HG03039 (cell line): ENCODE results near the gene SMYD3.

Experiments used
- ATAC-seq: cut with Tn5 transposase; IDR thresholded peaks from one replicate; pipeline ENCODE4 v1.9.1; 2021; ENCODE audit warnings: mild to moderate bottlenecking, moderate library complexity; ENCODE audit not compliant: unreplicated experiment

The SMYD3 gene

GRCh38 chr1:245937316-245938045, 569.6 kb downstream of the SMYD3 start:
- ATAC-seq, result no peak

- ATAC-seq, result no peak
Observed at GRCh38 chr1:245934409-245934808, 572.7 kb downstream of the SMYD3 start.

GRCh38 chr1:245933431-245934045, 573.5 kb downstream of the SMYD3 start:
- no peak for ATAC-seq

- no peak for ATAC-seq
Observed at GRCh38 chr1:245932302-245932972, 574.6 kb downstream of the SMYD3 start.

GRCh38 chr1:245931450-245931849, 575.6 kb downstream of the SMYD3 start:
- ATAC-seq, result no peak

- ATAC-seq, result no peak
Observed at GRCh38 chr1:245929224-245929623, 577.9 kb downstream of the SMYD3 start.

GRCh38 chr1:245926888-245927287, 580.2 kb downstream of the SMYD3 start:
- ATAC-seq, result no peak

GRCh38 chr1:245923215-245923614, 583.9 kb downstream of the SMYD3 start:
- no peak for ATAC-seq

GRCh38 chr1:245921417-245921816, 585.7 kb downstream of the SMYD3 start:
- no peak for ATAC-seq

GRCh38 chr1:245917403-245917802, 589.7 kb downstream of the SMYD3 start:
- no peak for ATAC-seq

- ATAC-seq, result no peak
Observed at GRCh38 chr1:245915841-245916240, 591.2 kb downstream of the SMYD3 start.

- ATAC-seq, result no peak
Observed at GRCh38 chr1:245915406-245915805, 591.7 kb downstream of the SMYD3 start.

GRCh38 chr1:245908543-245908942, 598.5 kb downstream of the SMYD3 start:
- ATAC-seq, result no peak

- ATAC-seq, result no peak
Observed at GRCh38 chr1:245906207-245906606, 600.9 kb downstream of the SMYD3 start.

- no peak for ATAC-seq
Observed at GRCh38 chr1:245903851-245904250, 603.2 kb downstream of the SMYD3 start.

GRCh38 chr1:245901565-245901964, 605.5 kb downstream of the SMYD3 start:
- no peak for ATAC-seq

- no peak for ATAC-seq
Observed at GRCh38 chr1:245901037-245901436, 606.0 kb downstream of the SMYD3 start.

- ATAC-seq, result no peak
Observed at GRCh38 chr1:245898581-245898980, 608.5 kb downstream of the SMYD3 start.

GRCh38 chr1:245896258-245896657, 610.8 kb downstream of the SMYD3 start:
- no peak for ATAC-seq

GRCh38 chr1:245895455-245895959, 611.6 kb downstream of the SMYD3 start:
- no peak for ATAC-seq

- ATAC-seq, result no peak
Observed at GRCh38 chr1:245894843-245895242, 612.2 kb downstream of the SMYD3 start.

- ATAC-seq, result no peak
Observed at GRCh38 chr1:245893025-245893424, 614.1 kb downstream of the SMYD3 start.
